Stimulated activated CD4-positive, alpha-beta T cell treated with anti-CD3 and anti-CD28 coated beads, Interleukin-4, amount 100 ng/mL, for 24 hours (primary cell): ENCODE results near the gene ABRAXAS1.

Experiments used
- DNase-seq: peaks from one replicate; pipeline ENCODE4 v3.0.0-alpha.2; 2020

ABRAXAS1 gene

DNA sequence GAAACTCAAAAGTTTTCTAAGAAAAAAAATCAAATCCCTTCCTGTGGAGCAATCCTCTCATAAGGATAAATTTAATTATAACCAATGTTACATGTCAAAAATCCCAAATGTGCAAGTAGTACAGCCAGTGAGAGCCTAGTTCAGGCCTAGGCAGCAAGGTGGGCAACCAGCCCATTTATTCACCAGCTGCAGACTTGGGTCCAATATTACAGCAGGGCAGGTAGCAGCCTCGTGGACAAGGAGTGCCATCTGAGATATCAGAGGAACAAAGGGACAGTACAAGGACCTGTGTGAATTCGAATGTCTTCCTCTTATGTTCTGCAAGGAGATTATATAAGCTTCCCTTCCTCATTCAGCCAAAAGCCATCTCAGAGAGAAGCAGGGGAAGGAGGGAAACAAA, 35.9 kb downstream of the ABRAXAS1 start:
- no peak for DNase-seq

DNA sequence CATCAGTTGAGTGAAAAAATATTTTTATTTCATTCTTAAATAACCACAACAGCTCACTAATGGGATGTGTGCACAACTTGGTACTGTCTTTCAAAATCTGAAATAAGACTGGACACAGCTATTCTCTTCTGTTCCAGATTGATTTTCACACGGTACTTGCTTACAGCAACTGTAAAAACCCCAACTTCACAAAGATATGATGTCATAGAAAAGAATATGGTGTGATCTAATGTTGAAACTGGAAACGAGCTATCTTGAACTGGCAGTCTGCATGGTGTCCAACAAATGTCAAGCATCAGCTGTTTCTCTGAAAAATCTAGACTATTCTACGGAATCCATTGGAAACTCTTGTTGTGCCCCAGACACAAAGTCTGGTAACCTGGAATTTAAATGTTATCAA, 44.0 kb downstream of the ABRAXAS1 start:
- no peak for DNase-seq

DNA sequence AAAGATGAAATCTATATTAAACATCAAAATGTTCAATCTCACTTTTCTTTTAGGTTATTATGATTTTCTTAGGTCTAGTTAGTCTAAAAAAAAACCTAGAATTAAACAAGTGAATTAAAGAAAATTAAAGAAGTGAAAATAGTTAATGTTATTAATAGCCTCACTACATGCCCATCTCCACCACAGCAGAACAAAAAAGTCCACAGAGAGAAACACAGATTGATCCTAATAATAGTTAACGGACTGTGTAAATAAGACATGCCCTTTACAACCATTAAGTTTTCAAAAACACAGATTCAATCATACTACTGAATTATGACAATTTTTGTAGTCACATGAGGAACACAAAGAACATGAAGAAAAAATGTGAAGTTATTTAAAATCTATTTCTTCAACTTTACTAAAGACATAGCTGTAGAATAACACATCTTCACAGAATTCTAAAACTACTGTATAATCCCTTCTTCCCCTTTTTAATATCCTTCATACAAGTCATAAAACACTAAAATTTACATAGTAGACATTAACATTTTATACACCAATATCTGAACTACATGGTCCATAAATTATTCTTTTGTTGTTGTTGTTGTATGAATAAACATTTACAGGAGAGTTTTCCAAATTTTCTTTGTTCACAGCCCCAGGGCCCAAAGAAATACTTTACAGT, 44.6 kb downstream of the ABRAXAS1 start:
- DNase-seq = no peak

DNA sequence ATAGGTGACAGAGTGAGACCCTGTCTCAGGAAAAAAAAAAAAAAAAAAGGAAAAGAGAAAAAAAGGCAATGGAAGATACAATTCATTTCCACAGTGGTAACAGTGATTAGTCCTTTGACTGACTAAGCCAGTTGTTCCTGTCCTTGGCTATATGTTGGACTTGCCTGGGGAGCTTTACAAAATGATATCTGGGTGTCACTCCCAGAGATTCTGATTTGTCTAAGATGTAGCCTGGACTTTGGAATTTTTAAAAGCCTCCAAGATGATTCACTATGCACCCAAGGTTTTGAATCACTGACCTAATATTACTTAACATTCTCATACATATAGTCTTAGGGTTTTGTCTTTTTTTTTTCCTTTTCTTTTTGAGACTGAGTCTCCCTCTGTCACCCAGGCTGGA, 46.2 kb downstream of the ABRAXAS1 start:
- DNase-seq = no peak

DNA sequence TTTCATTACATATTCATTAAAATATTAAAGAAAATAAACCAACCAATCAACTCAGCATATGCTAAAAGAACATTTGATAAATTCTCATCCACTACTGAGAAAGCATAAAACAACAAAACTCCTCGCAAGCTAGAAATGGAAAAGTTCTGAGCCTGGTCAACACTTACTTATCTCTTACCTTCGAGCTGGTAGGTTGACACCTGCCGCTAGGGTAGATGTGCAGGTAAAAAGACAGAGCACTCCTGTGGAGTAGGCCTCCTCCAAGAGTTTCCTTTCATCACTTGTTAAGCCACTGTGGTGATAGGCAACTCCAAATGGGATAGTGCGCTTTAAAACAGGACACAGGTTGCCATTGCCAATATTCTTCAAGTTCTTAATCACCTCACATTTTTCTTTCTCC, 48.2 kb downstream of the ABRAXAS1 start:
- no peak for DNase-seq

DNA sequence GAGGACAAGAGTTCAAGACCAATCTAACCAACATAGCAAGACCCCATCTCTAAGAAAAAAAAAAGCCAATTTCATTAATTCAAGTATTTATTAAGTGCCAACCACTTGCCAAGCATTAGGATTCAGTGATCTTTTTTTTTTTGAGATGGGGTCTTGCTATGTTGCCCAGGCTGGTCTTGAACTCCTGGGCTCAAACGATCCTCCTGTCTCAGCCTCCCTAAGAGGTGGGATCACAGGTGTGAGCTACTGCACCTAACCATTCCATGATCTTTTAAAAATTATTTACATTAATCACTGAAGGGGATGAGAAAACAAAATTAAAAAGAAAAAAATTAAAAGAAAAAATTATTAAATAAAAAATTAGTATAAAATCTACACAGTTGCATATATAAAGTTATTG, 53.7 kb downstream of the ABRAXAS1 start:
- no peak for DNase-seq

DNA sequence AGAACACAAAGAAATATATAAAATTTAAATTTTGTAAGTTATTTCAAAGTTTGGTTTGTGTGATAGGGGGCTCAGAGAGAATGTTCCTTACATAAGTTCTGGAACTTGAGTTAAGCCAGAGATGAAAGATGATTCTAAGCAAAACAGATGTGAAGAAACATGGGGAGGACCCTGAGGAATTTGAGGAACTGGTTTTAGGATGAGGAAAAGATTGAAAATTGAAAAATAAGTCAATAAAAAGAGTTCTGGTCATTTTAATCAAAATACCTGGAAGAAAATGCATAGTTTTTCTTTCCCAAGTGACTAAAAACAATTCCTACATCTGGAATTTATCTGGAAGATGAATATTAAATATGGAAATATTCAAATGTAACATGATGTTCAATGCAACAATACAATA, 66.7 kb downstream of the ABRAXAS1 start:
- DNase-seq = no peak

DNA sequence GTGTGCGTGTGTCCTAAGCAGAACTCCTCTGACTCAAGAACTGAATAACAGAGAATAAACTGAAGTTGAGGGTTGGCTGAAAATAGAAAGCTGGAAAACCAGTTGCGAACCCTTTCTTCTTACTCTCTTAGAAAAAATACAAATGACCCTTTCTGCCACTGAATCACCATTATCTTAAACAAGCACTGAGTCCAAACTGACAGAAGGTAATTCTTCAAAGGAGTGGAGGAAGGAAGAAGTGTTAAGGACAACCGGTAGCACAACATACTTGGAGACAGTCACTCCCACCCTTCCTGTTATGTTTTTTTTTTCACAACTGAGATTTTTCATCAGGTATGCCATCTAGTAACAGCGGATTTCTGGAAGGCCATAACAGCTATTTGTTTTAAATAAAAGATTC, 67.3 kb downstream of the ABRAXAS1 start:
- DNase-seq = no peak

DNA sequence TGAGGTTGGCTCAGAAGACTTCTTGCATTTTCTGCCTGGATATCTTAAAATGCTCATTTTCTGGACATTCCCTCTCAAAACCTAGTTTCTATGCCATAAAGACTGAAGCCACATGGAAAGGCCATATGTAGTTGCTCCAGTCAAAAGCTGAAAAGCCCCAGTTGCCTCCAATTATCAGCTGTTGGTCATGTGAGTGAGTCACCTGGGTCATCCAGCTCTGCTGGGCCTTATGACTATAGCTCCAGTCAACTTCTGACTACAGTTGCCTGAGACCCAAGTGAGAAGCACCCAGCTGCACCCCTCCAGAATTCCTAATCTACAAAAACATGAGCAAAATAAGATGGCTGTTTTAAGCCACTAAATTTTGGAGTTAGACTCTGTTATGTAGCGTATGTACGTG, 71.2 kb downstream of the ABRAXAS1 start:
- no peak for DNase-seq
